ENCODE data around the gene SKIL.

- peak; percentile 99 for TF ChIP-seq RAD21 (IDR thresholded peaks at IDR 0.05; ENCODE audit: low read depth)
- TF ChIP-seq MAX (IDR thresholded peaks at IDR 0.05) = no peak
- TF ChIP-seq REST (IDR thresholded peaks at IDR 0.05; ENCODE audit: low read depth) = no peak
- TF ChIP-seq FOXM1 (IDR thresholded peaks at IDR 0.05; ENCODE audit: borderline replicate concordance, low read depth) = no peak
- no peak for TF ChIP-seq EP300 (IDR thresholded peaks at IDR 0.05; ENCODE audit: borderline replicate concordance)
- no peak for TF ChIP-seq CEBPB (IDR thresholded peaks at IDR 0.05)
- no peak for TF ChIP-seq CREB1 (IDR thresholded peaks at IDR 0.05; ENCODE audit: low read depth)
- TF ChIP-seq ZBTB7A (IDR thresholded peaks at IDR 0.05; ENCODE audit: low read depth) = no peak
- TF ChIP-seq USF1 (IDR thresholded peaks at IDR 0.05) = no peak
- no peak for TF ChIP-seq EGR1 (IDR thresholded peaks at IDR 0.05)
Measured at GRCh38 chr3:170414202-170414663, 56.7 kb downstream of the SKIL start.
